BE2C (cell line): Measurements from ENCODE around the gene CCDC187.

Source experiments
- DNase-seq: peaks from one replicate; pipeline ENCODE4 v3.0.0-alpha.2; 2020
- H3K27me3 ChIP-seq: fragments of 250-450 bp; sonication (Bioruptor Pico); 2 replicates; pipeline ENCODE4 v1.5.1; 2020; ENCODE audit warnings: mild to moderate bottlenecking
- H3K36me3 ChIP-seq: fragments of 250-450 bp; sonication (Bioruptor Pico); 2 replicates; pipeline ENCODE4 v1.5.1; 2020; ENCODE audit warnings: mild to moderate bottlenecking
- H3K4me1 ChIP-seq: fragments of 250-450 bp; sonication (Bioruptor Pico); 2 replicates; pipeline ENCODE4 v1.5.1; 2020
- H3K4me3 ChIP-seq: 2 replicates; pipeline ENCODE4 v1.5.1; 2011; ENCODE audit warnings: low read depth, low read length
- H3K9me3 ChIP-seq: fragments of 250-450 bp; sonication (Bioruptor Pico); 2 replicates; pipeline ENCODE4 v1.5.1; 2020
- CTCF ChIP-seq: IDR thresholded peaks from 2 replicates; pipeline ENCODE4 v1.5.1; 2012; ENCODE audit warnings: mild to moderate bottlenecking, low read depth, low read length

The CCDC187 gene

GRCh38 chr9:136254381-136255165 is 49.3 kb downstream of the CCDC187 start:
- TF ChIP-seq CTCF: no peak
- no peaks in the 10 kb centered on the region for H3K27me3 ChIP-seq

GRCh38 chr9:136253246-136254130 is 50.4 kb downstream of the CCDC187 start:
- no peaks in the 10 kb centered on the region for H3K27me3 ChIP-seq
- no peaks in the 10 kb centered on the region for H3K36me3 ChIP-seq
- no peaks in the 10 kb centered on the region for H3K9me3 ChIP-seq
- no peak overlapping the region for H3K4me3 ChIP-seq
- DNase-seq: no peak
- no peaks in the 10 kb centered on the region for H3K4me1 ChIP-seq
- no peak for TF ChIP-seq CTCF

More at GRCh38 chr9:136254381-136255165, 49.3 kb downstream of the CCDC187 start:
- no peaks in the 10 kb centered on the region for H3K36me3 ChIP-seq
- H3K9me3 ChIP-seq: no peaks in the 10 kb centered on the region
- H3K4me1 ChIP-seq: peaks cover 5% of the 10 kb centered on the region
- H3K4me3 ChIP-seq: no peak overlapping the region
- DNase-seq: no peak

GRCh38 chr9:136252846-136253245 is 51.0 kb downstream of the CCDC187 start:
- no peaks in the 10 kb centered on the region for H3K9me3 ChIP-seq
- peaks cover 4% of the 10 kb centered on the region; the same call in 1 of the 2 replicates for H3K4me1 ChIP-seq
- no peak overlapping the region for H3K4me3 ChIP-seq
- no peak for TF ChIP-seq CTCF
- no peaks in the 10 kb centered on the region for H3K36me3 ChIP-seq
- no peak for DNase-seq
- H3K27me3 ChIP-seq: no peaks in the 10 kb centered on the region

GRCh38 chr9:136252281-136252680 is 51.6 kb downstream of the CCDC187 start:
- Histone ChIP-seq H3K4me1 (peaks cover 5% of the 10 kb centered on the region; the same call in 1 of the 2 replicates), H3K9me3 (no peaks in the 10 kb centered on the region), H3K27me3 (no peaks in the 10 kb centered on the region), H3K36me3 (no peaks in the 10 kb centered on the region), H3K4me3 (no peak overlapping the region)
- DNase-seq: no peak
- TF ChIP-seq CTCF: no peak

GRCh38 chr9:136251264-136252115 is 52.4 kb downstream of the CCDC187 start:
- H3K27me3 ChIP-seq: no peaks in the 10 kb centered on the region
- TF ChIP-seq CTCF: no peak
- DNase-seq: no peak
- H3K4me1 ChIP-seq: peaks cover 5% of the 10 kb centered on the region; the same call in 1 of the 2 replicates
- H3K4me3 ChIP-seq: no peak overlapping the region
- no peaks in the 10 kb centered on the region for H3K36me3 ChIP-seq
- H3K9me3 ChIP-seq: no peaks in the 10 kb centered on the region
